GM23338 (cell line): Measurements from ENCODE around the gene PAQR5.

Experiments
- CREB1 ChIP-seq: fragments of 250-450 bp; sonication (Bioruptor Pico); IDR thresholded peaks from 2 replicates; pipeline ENCODE4 v1.5.0; 2020; ENCODE audit warnings: low read depth, mild to moderate bottlenecking, moderate library complexity
- EZH2 ChIP-seq: fragments of 200-600 bp; sonication (generic); IDR thresholded peaks from one replicate; pipeline ENCODE4 v1.8.0; 2017; ENCODE audit warnings: antibody characterized with exemption, mild to moderate bottlenecking, low read depth; ENCODE audit not compliant: unreplicated experiment
- EZH2phosphoT487 ChIP-seq: fragments of 200-600 bp; sonication (generic); IDR thresholded peaks from one replicate; pipeline ENCODE4 v1.8.1; 2018; ENCODE audit warnings: antibody characterized with exemption; ENCODE audit not compliant: unreplicated experiment
- JUNB ChIP-seq: IDR thresholded peaks from one replicate; pipeline ENCODE4 v1.6.1; 2016; ENCODE audit warnings: antibody characterized with exemption; ENCODE audit not compliant: unreplicated experiment
- NANOG ChIP-seq: IDR thresholded peaks from 2 replicates; pipeline ENCODE4 v1.6.1; 2016; ENCODE audit warnings: antibody characterized with exemption, borderline replicate concordance
- POLR2AphosphoS5 ChIP-seq: IDR thresholded peaks from 2 replicates; pipeline ENCODE4 v1.6.1; 2016; ENCODE audit warnings: antibody characterized with exemption, low read depth
- STAT1 ChIP-seq: IDR thresholded peaks from one replicate; pipeline ENCODE4 v1.6.1; 2016; ENCODE audit warnings: antibody characterized with exemption; ENCODE audit not compliant: unreplicated experiment
- ZNF331 ChIP-seq: fragments of 250-450 bp; sonication (Bioruptor Pico); IDR thresholded peaks from 2 replicates; pipeline ENCODE4 v1.5.0; 2020; ENCODE audit warnings: low read depth, mild to moderate bottlenecking, moderate library complexity
- TF ChIP-seq, protein P1 (sequence below), 2 experiments: fragments of 200-600 bp in 1 of 2; sonication (generic) in 1 of 2; conservative IDR thresholded peaks; 2 replicates each; pipeline versions ENCODE4 v1.5.1 to v1.6.1; 2016 to 2017; ENCODE audit warnings: antibody characterized with exemption in 2 of 2, low read depth in 2 of 2, mild to moderate bottlenecking in 2 of 2, moderate library complexity in 1 of 2
- TF ChIP-seq, protein P2 (sequence below): IDR thresholded peaks from one replicate; pipeline ENCODE4 v1.6.1; 2018; ENCODE audit warnings: antibody characterized with exemption; ENCODE audit not compliant: unreplicated experiment
- TF ChIP-seq, protein P3 (sequence below): IDR thresholded peaks from 2 replicates; pipeline ENCODE4 v1.6.1; 2016; ENCODE audit warnings: antibody characterized with exemption

DNA sequence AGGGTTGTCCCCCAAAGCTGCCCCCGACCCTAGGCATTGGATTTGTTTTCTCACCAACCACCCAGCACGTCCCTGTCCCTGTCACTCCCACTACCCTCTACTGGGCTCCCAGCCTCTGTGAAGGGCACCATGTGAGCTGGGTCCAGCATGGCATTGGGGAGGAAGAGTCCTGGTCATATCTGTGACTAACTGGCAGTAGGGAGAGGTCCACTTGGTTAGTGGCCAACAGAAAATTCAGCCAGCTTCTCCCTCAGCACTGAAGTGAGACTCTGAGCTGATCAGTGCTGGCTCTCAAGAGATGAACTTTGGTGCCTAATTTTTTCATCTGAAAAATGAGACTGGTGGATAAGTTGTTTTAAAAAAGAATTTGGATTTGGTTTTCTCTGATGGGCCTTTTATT lies 104.1 kb downstream of the PAQR5 start:
- TF ChIP-seq POLR2AphosphoS5 = no peak
- TF ChIP-seq, protein P1, sequence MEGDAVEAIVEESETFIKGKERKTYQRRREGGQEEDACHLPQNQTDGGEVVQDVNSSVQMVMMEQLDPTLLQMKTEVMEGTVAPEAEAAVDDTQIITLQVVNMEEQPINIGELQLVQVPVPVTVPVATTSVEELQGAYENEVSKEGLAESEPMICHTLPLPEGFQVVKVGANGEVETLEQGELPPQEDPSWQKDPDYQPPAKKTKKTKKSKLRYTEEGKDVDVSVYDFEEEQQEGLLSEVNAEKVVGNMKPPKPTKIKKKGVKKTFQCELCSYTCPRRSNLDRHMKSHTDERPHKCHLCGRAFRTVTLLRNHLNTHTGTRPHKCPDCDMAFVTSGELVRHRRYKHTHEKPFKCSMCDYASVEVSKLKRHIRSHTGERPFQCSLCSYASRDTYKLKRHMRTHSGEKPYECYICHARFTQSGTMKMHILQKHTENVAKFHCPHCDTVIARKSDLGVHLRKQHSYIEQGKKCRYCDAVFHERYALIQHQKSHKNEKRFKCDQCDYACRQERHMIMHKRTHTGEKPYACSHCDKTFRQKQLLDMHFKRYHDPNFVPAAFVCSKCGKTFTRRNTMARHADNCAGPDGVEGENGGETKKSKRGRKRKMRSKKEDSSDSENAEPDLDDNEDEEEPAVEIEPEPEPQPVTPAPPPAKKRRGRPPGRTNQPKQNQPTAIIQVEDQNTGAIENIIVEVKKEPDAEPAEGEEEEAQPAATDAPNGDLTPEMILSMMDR (conservative IDR thresholded peaks at IDR 0.05; ENCODE audit: low read depth in 2 of 2) = no peak
- TF ChIP-seq EZH2 = no peak
- TF ChIP-seq, protein P2, sequence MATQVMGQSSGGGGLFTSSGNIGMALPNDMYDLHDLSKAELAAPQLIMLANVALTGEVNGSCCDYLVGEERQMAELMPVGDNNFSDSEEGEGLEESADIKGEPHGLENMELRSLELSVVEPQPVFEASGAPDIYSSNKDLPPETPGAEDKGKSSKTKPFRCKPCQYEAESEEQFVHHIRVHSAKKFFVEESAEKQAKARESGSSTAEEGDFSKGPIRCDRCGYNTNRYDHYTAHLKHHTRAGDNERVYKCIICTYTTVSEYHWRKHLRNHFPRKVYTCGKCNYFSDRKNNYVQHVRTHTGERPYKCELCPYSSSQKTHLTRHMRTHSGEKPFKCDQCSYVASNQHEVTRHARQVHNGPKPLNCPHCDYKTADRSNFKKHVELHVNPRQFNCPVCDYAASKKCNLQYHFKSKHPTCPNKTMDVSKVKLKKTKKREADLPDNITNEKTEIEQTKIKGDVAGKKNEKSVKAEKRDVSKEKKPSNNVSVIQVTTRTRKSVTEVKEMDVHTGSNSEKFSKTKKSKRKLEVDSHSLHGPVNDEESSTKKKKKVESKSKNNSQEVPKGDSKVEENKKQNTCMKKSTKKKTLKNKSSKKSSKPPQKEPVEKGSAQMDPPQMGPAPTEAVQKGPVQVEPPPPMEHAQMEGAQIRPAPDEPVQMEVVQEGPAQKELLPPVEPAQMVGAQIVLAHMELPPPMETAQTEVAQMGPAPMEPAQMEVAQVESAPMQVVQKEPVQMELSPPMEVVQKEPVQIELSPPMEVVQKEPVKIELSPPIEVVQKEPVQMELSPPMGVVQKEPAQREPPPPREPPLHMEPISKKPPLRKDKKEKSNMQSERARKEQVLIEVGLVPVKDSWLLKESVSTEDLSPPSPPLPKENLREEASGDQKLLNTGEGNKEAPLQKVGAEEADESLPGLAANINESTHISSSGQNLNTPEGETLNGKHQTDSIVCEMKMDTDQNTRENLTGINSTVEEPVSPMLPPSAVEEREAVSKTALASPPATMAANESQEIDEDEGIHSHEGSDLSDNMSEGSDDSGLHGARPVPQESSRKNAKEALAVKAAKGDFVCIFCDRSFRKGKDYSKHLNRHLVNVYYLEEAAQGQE = no peak
- TF ChIP-seq EZH2phosphoT487 = no peak
- TF ChIP-seq NANOG = no peak
- no peak for TF ChIP-seq ZNF331 (CRISPR knock-in tag)
- TF ChIP-seq, protein P3, sequence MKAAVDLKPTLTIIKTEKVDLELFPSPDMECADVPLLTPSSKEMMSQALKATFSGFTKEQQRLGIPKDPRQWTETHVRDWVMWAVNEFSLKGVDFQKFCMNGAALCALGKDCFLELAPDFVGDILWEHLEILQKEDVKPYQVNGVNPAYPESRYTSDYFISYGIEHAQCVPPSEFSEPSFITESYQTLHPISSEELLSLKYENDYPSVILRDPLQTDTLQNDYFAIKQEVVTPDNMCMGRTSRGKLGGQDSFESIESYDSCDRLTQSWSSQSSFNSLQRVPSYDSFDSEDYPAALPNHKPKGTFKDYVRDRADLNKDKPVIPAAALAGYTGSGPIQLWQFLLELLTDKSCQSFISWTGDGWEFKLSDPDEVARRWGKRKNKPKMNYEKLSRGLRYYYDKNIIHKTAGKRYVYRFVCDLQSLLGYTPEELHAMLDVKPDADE = no peak
- no peak for TF ChIP-seq JUNB
- TF ChIP-seq CREB1 = no peak
- TF ChIP-seq STAT1 = no peak
